GM12801 (cell line): ENCODE data around the gene IPO9.

Experiments used
- CTCF ChIP-seq: IDR thresholded peaks from one replicate; pipeline ENCODE4 v1.5.1; 2011; ENCODE audit warnings: control low read depth; ENCODE audit not compliant: insufficient read length; ENCODE audit errors: extremely low read depth

Gene IPO9

DNA sequence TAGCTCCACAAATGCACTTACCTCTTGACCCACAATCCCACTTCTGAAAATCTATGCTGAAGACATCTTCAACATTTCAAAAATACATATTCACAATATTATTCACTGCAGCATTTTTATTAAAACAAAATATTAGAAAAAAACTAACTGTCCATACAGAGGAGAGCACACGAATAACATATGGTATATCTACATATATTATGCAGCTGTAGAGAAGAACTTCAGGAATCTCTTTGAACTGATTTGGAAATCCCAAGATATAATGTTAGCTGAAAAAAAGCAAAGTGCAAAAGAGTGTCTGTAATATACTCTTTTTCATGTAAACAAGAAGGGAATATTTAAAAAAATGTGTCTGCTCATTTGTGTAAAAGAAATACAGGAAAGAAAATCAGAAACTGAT lies 11.5 kb downstream of the IPO9 start:
- TF ChIP-seq CTCF: no peak

- TF ChIP-seq CTCF: no peak
Measured at GRCh38 chr1:201841265-201841912, 12.4 kb downstream of the IPO9 start.

GRCh38 chr1:201842472-201843027 lies 13.6 kb downstream of the IPO9 start:
- no peak for TF ChIP-seq CTCF

DNA sequence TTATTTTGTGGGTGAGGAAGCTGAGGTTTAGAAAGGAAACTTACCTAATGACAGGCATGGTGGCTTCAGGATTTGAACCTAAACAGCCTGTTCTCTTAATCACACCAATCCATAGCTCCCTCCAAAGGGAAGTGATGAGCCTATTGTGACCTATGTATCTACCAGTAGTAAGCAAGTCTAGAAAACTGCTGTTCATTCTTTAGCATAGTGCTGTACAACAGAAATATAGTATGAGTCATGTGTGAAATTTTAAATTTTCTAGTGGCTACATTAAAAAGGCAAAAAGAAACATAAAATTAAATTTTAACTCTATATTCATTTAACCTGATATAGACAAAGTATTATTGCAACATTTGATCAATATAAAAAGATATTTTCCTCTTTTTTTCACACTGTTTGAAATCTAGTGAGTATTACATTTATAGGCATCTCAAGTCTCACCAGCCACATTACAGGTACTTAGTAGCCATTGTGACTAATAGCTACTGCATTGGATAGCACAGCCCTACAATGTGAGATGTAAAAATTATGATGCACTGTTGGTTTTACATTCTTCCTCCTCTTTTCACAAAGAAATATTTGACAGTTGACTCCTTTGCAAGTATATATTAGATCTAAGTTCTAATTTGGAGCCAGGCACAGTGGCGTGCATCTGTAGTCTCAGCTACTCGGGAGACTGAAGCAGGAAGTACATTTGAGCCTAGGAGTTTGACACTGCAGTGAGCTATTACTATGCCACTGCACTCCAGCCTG lies 16.6 kb downstream of the IPO9 start:
- no peak for TF ChIP-seq CTCF

GRCh38 chr1:201847150-201847549 lies 18.2 kb downstream of the IPO9 start:
- no peak for TF ChIP-seq CTCF

DNA sequence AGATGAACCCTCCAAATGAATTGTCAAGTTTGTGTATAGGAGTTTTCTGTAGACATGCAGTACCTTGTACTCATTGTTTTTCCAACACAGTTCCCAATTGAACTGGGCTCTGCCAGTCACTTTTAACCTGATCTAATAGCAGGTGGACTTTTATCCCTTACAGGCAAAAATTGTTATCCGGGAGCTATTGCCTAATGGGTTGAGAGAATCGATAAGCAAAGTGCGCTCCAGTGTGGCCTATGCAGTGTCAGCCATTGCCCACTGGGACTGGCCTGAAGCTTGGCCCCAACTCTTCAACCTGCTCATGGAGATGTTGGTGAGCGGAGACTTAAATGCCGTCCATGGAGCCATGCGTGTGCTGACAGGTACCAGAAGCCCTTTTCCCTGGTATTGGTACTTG lies 19.3 kb downstream of the IPO9 start:
- TF ChIP-seq CTCF: no peak

DNA sequence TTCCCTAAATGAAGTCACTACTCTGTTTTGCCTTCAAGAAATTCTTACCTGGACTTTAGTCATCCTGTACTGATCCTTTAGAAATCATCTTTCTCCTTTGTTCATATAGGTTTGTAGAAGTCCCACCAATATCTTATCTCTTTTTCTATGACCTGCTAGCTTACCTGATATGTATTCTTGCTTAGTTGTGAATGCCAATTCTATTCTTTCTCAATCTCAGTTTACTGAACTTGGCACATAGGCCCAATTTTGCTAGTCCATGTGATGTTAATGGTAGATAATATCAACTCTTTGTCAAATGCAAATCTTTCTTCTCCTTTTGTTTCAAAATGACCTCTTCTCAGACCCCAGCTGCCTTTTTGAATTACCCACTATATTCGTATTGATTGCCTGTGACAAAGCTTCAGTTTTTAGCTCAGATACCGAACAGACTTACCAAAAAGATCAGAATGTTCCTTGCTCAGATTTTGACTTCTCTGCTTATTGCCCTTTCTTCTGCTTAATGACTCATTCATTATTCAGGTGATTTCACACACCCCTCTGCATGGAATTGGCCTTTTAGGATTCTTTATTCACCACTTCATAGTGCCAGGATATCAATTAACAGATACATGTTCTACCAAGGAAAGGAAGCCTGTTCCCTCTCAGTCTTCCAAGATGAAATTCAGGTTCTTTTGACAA lies 20.6 kb downstream of the IPO9 start:
- TF ChIP-seq CTCF: no peak
